HepG2 (cell line): ENCODE measurements around the gene MIB2. TPM values are rescaled to one million over a fixed set of nuclear protein-coding genes. Genes with fewer than 3 reads are reported as not detected.
A peak's percentile ranks its signal among the peaks of the same experiment; 100 is the strongest.

Experiments used
- ARID4A ChIP-seq: sonication (generic); formaldehyde crosslinking; IDR thresholded peaks from 2 replicates; pipeline ENCODE4 v1.5.0; 2020; ENCODE audit warnings: mild to moderate bottlenecking, missing genetic modification reagents, borderline replicate concordance
- ARNT2 ChIP-seq: sonication (generic); formaldehyde crosslinking; IDR thresholded peaks from 2 replicates; pipeline ENCODE4 v1.8.0; 2022; ENCODE audit warnings: mild to moderate bottlenecking, low read depth, missing genetic modification reagents, moderate library complexity
- ATF2 ChIP-seq: sonication (generic); formaldehyde crosslinking; IDR thresholded peaks from 2 replicates; pipeline ENCODE4 v1.4.0; 2020; ENCODE audit warnings: missing genetic modification reagents
- CREB1 ChIP-seq, 2 experiments: fragments of 450-650 bp in 1 of 2; IDR thresholded peaks; 2 replicates each; pipeline ENCODE4 v1.6.1; 2016 to 2017; ENCODE audit warnings: control low read depth in 1 of 2, mild to moderate bottlenecking in 1 of 2, missing compliant biosample characterization in 1 of 2, missing genetic modification characterization in 1 of 2
- MIER3 ChIP-seq: IDR thresholded peaks from 2 replicates; pipeline ENCODE4 v1.6.1; 2016; ENCODE audit warnings: missing compliant biosample characterization, borderline replicate concordance
- NKX3-1 ChIP-seq: sonication (generic); formaldehyde crosslinking; IDR thresholded peaks from 2 replicates; pipeline ENCODE4 v1.5.0; 2020; ENCODE audit warnings: missing genetic modification reagents
- PBX2 ChIP-seq: IDR thresholded peaks from 2 replicates; pipeline ENCODE4 v1.6.1; 2016; ENCODE audit warnings: control low read depth
- PHF8 ChIP-seq: sonication (generic); formaldehyde crosslinking; IDR thresholded peaks from 2 replicates; pipeline ENCODE4 v1.5.0; 2020; ENCODE audit warnings: missing genetic modification reagents
- REL ChIP-seq: sonication (generic); formaldehyde crosslinking; conservative IDR thresholded peaks from 2 replicates; pipeline ENCODE4 v1.8.0; 2022; ENCODE audit warnings: mild to moderate bottlenecking, missing genetic modification reagents, moderate library complexity
- RNF219 ChIP-seq: sonication (generic); formaldehyde crosslinking; IDR thresholded peaks from 2 replicates; pipeline ENCODE4 v1.5.0; 2020; ENCODE audit warnings: mild to moderate bottlenecking, missing genetic modification reagents
- SAP130 ChIP-seq: IDR thresholded peaks from 2 replicates; pipeline ENCODE4 v1.6.1; 2016; ENCODE audit warnings: low read depth
- SNAI1 ChIP-seq: sonication (generic); formaldehyde crosslinking; IDR thresholded peaks from 2 replicates; pipeline ENCODE4 v1.5.0; 2020; ENCODE audit warnings: mild to moderate bottlenecking, missing genetic modification reagents, borderline replicate concordance
- SRY ChIP-seq: sonication (generic); formaldehyde crosslinking; IDR thresholded peaks from 2 replicates; pipeline ENCODE4 v1.8.0; 2022; ENCODE audit warnings: mild to moderate bottlenecking, missing genetic modification reagents
- ZNF256 ChIP-seq: sonication (generic); formaldehyde crosslinking; conservative IDR thresholded peaks from 2 replicates; pipeline ENCODE4 v1.4.0; 2020; ENCODE audit warnings: missing genetic modification reagents
- ZNF432 ChIP-seq: sonication (generic); formaldehyde crosslinking; IDR thresholded peaks from 2 replicates; pipeline ENCODE4 v1.5.0; 2020; ENCODE audit warnings: missing genetic modification reagents, mild to moderate bottlenecking, borderline replicate concordance
- ZNF441 ChIP-seq: sonication (generic); formaldehyde crosslinking; IDR thresholded peaks from 2 replicates; pipeline ENCODE4 v1.7.0; 2021; ENCODE audit warnings: missing genetic modification reagents, borderline replicate concordance
- ZNF713 ChIP-seq: sonication (generic); formaldehyde crosslinking; IDR thresholded peaks from 2 replicates; pipeline ENCODE4 v1.4.0; 2020; ENCODE audit warnings: mild to moderate bottlenecking, missing genetic modification reagents
- ZNF776 ChIP-seq: sonication (generic); formaldehyde crosslinking; IDR thresholded peaks from 2 replicates; pipeline ENCODE4 v1.4.0; 2020; ENCODE audit warnings: mild to moderate bottlenecking, missing genetic modification reagents
- ZNF782 ChIP-seq: sonication (generic); formaldehyde crosslinking; IDR thresholded peaks from 2 replicates; pipeline ENCODE4 v1.4.0; 2020; ENCODE audit warnings: missing genetic modification reagents, mild to moderate bottlenecking, borderline replicate concordance
- ZNF839 ChIP-seq: sonication (generic); formaldehyde crosslinking; IDR thresholded peaks from 2 replicates; pipeline ENCODE4 v1.4.0; 2020; ENCODE audit warnings: missing genetic modification reagents, mild to moderate bottlenecking, borderline replicate concordance
- polyA plus RNA-seq, 8 experiments: library from polyadenylated mRNA; depleted of rRNA in 3 of 8; stranded (reverse) in 7 of 8; unstranded in 1 of 8; fragments of >200 nt; fragmentation: Illumina TruSeq in 4 of 8; extraction: Trizol in 4 of 8; gene quantifications; 2 replicates each; pipeline versions ENCODE4 v1.2.1 to v1.2.3, GENCODE V29; 2011 to 2016; ENCODE audit warnings: low read depth in 4 of 8, missing spikeins in 1 of 8, mixed read lengths in 1 of 8; ENCODE audit not compliant: insufficient read depth in 1 of 8
- total RNA-seq, 5 experiments: library from RNA; depleted of rRNA; stranded (reverse); fragments of >200 nt; fragmentation: Illumina TruSeq; extraction: Trizol; gene quantifications; 2 replicates each; pipeline ENCODE4 v1.2.3, GENCODE V29; 2016; ENCODE audit warnings: low read depth in 1 of 5

The MIB2 gene
- total and polyA plus RNA-seq, 2 of the 13 experiments (the other 11 are each of a cell fraction or from before 2014, with no cell fraction given), result 19.9 to 30.4 TPM

- TF ChIP-seq MIER3 (CRISPR knock-in tag) (peak; percentile 35; the same call in 1 of the 2 replicates), ARID4A (peak; percentile 62; the same call in 1 of the 2 replicates), ATF2 (CRISPR knock-in tag) (peak; percentile 41; the same call in 1 of the 2 replicates), ZNF256 (CRISPR knock-in tag) (no peak), SRY (CRISPR knock-in tag) (no peak), ZNF839 (CRISPR knock-in tag) (no peak), ARNT2 (CRISPR knock-in tag) (peak; percentile 56; the same call in 1 of the 2 replicates), RNF219 (CRISPR knock-in tag) (no peak), CREB1 (IDR thresholded peaks at IDR 0.05) (no peak), CREB1 (CRISPR knock-in tag; IDR thresholded peaks at IDR 0.05) (peak; percentile 76), PBX2 (CRISPR knock-in tag) (no peak), ZNF776 (CRISPR knock-in tag) (0 out of 2 replicates have a peak, but pooled peaks have one; percentile 67), PHF8 (peak; percentile 67), ZNF782 (CRISPR knock-in tag) (no peak; the same call in 1 of the 2 replicates), NKX3-1 (CRISPR knock-in tag) (no peak), SNAI1 (CRISPR knock-in tag) (no peak; the same call in 1 of the 2 replicates), ZNF441 (peak; percentile 68; the same call in 1 of the 2 replicates), ZNF713 (CRISPR knock-in tag) (no peak), ZNF432 (CRISPR knock-in tag) (no peak), REL (no peak), SAP130 (CRISPR knock-in tag) (peak; percentile 76)
Observed at GRCh38 chr1:1678581-1679380, 63.5 kb downstream of the MIB2 start (continued).
